Suprapubic skin (tissue), 4 donors: ENCODE measurements around the gene PTPRM. TPM values are rescaled to one million over a fixed set of nuclear protein-coding genes. Genes with fewer than 3 reads are reported as not detected.

ENCODE experiments used
- DNase-seq, 2 donors: peaks; one replicate each; pipeline ENCODE4 v3.0.0-alpha.2; 2019; ENCODE audit warnings: low spot score in 2 of 2
- H3K27ac ChIP-seq: fragments of 200-600 bp; sonication (generic); one replicate; pipeline ENCODE4 v1.5.1; 2019
- H3K27me3 ChIP-seq: fragments of 200-600 bp; sonication (generic); one replicate; pipeline ENCODE4 v1.5.1; 2019
- H3K36me3 ChIP-seq: fragments of 200-600 bp; sonication (generic); one replicate; pipeline ENCODE4 v1.5.1; 2019
- H3K4me1 ChIP-seq: fragments of 200-600 bp; sonication (generic); one replicate; pipeline ENCODE4 v1.5.1; 2019
- H3K4me3 ChIP-seq: fragments of 200-600 bp; sonication (generic); one replicate; pipeline ENCODE4 v1.5.1; 2019; ENCODE audit warnings: mild to moderate bottlenecking
- H3K9me3 ChIP-seq: fragments of 200-600 bp; sonication (generic); one replicate; pipeline ENCODE4 v1.5.1; 2019
- EP300 ChIP-seq: sonication (generic); formaldehyde crosslinking; IDR thresholded peaks from one replicate; pipeline ENCODE4 v1.6.1; 2017; ENCODE audit warnings: antibody characterized with exemption
- POLR2A ChIP-seq, 2 donors: fragments of 450-650 bp; IDR thresholded peaks; one replicate each; pipeline ENCODE4 v1.6.1; 2017; ENCODE audit warnings: antibody characterized with exemption in 2 of 2, mild to moderate bottlenecking in 2 of 2, moderate library complexity in 2 of 2
- POLR2AphosphoS5 ChIP-seq, 3 donors: sonication (generic); formaldehyde crosslinking; IDR thresholded peaks; one replicate each; pipeline ENCODE4 v1.6.1; 2017; ENCODE audit warnings: antibody characterized with exemption in 3 of 3
- WGBS: methylation state at CpG from one replicate; pipeline ENCODE4 v1.1.5; 2018; 5-methylcytosine and 5-hydroxymethylcytosine counted together
- total RNA-seq, 4 donors: library from RNA; depleted of rRNA; stranded (reverse); fragments of >200 nt; gene quantifications; one replicate each; pipeline ENCODE4 v1.1.0, GENCODE V29; 2016
- TF ChIP-seq, protein P1 (sequence below), 2 donors: fragments of 200-600 bp in 1 of 2; fragments of 450-650 bp in 1 of 2; sonication (generic) in 1 of 2; IDR thresholded peaks; one replicate each; pipeline ENCODE4 v1.5.1; 2016 to 2019; ENCODE audit warnings: antibody characterized with exemption in 2 of 2, mild to moderate bottlenecking in 1 of 2, moderate library complexity in 1 of 2

PTPRM gene
- total RNA-seq, 4 donors from 2014 or later = 19.8 to 73.7 (median 40.0) TPM

DNA sequence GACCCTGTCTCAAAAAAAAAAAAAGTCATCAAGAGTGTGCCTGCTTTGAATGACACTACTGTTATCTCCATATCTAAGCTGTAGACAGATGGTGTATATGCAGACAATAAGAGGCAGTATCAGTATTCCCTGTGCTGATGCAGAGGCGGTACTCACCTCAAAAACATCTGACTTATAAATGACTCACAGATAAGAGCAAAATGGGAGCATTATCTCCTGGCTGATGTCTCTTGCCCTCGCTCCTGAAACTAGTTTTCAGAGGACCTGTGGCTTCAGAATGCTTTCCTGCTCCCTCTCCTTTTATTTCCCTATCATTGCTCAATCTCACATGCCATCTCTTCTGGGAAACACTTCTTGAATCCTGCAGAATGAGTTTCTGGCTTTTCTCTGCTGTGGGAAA, 289.6 kb downstream of the PTPRM start:
- DNase-seq = no peak
- no peak overlapping the region for H3K27ac ChIP-seq

GRCh38 chr18:7857562-7857961, 290.4 kb downstream of the PTPRM start:
- Histone ChIP-seq H3K9me3 (no peaks in the 10 kb centered on the region), H3K4me3 (no peak overlapping the region), H3K4me1 (peaks cover 3% of the 10 kb centered on the region), H3K27ac (no peak overlapping the region), H3K36me3 (no peaks in the 10 kb centered on the region), H3K27me3 (no peaks in the 10 kb centered on the region)
- WGBS = 71% methylated on average over 1 of the region's 1 CpG
- DNase-seq = no peak
- TF ChIP-seq POLR2A (IDR thresholded peaks at IDR 0.05) (no peak), EP300 (no peak), POLR2AphosphoS5 (IDR thresholded peaks at IDR 0.05) (no peak)
- TF ChIP-seq, protein P1, sequence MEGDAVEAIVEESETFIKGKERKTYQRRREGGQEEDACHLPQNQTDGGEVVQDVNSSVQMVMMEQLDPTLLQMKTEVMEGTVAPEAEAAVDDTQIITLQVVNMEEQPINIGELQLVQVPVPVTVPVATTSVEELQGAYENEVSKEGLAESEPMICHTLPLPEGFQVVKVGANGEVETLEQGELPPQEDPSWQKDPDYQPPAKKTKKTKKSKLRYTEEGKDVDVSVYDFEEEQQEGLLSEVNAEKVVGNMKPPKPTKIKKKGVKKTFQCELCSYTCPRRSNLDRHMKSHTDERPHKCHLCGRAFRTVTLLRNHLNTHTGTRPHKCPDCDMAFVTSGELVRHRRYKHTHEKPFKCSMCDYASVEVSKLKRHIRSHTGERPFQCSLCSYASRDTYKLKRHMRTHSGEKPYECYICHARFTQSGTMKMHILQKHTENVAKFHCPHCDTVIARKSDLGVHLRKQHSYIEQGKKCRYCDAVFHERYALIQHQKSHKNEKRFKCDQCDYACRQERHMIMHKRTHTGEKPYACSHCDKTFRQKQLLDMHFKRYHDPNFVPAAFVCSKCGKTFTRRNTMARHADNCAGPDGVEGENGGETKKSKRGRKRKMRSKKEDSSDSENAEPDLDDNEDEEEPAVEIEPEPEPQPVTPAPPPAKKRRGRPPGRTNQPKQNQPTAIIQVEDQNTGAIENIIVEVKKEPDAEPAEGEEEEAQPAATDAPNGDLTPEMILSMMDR (IDR thresholded peaks at IDR 0.05) = no peak

More for the DNA sequence above, 289.6 kb downstream of the PTPRM start:
- TF ChIP-seq POLR2A (IDR thresholded peaks at IDR 0.05) (no peak), POLR2AphosphoS5 (IDR thresholded peaks at IDR 0.05) (no peak), EP300 (no peak)
- TF ChIP-seq, protein P1 (IDR thresholded peaks at IDR 0.05) = no peak
- H3K36me3 ChIP-seq = no peaks in the 10 kb centered on the region
- 89% methylated on average over 2 of the region's 2 CpGs for WGBS
- H3K4me3 ChIP-seq = no peak overlapping the region
- H3K9me3 ChIP-seq = no peaks in the 10 kb centered on the region
- no peaks in the 10 kb centered on the region for H3K27me3 ChIP-seq
- H3K4me1 ChIP-seq = peaks cover 3% of the 10 kb centered on the region

DNA sequence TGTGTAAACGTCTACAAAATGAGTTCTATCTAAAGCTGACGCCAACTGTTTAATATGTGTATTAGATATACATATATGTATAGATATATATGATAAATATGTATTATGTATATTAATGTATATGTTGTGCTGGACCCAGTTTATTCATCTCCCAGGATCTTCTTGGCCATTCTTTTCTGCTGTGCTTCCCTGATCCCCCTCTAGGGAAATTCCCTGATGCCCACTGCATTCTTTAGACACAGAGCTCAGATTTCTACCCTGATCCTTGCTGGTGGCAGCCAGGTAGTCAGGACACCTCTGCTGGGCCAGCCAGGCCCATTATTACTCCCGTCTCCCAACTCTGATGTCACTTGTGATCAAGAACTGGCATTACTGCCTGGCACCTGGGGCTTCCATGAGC, 292.0 kb downstream of the PTPRM start:
- Histone ChIP-seq H3K27me3 (no peaks in the 10 kb centered on the region), H3K4me3 (no peak overlapping the region), H3K9me3 (no peaks in the 10 kb centered on the region), H3K36me3 (no peaks in the 10 kb centered on the region), H3K27ac (no peak overlapping the region), H3K4me1 (peaks cover 3% of the 10 kb centered on the region)
- TF ChIP-seq, protein P1 (IDR thresholded peaks at IDR 0.05) = no peak
- TF ChIP-seq POLR2A (IDR thresholded peaks at IDR 0.05) = no peak
- no peak for TF ChIP-seq EP300
- no peak for TF ChIP-seq POLR2AphosphoS5 (IDR thresholded peaks at IDR 0.05)
- DNase-seq = no peak
- WGBS = 69% methylated on average over 3 of the region's 3 CpGs

DNA sequence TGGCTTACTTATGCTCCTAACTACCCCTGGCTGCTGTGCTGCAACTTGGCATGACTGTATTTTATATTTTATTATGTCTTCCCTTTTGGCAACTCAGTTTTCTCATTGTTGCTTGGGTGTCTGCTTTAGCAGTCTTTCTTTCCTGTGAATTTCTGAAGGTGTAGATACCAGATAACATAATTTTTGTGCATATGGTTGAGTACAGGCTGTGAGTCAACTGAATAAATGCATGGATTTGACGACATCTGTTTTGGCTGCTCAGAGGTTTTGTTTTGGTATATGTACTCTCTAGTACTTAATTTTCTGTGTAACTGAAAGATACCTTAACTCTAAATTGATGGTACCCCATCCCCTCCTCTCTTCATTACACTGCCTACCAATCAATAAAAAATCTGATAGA, 303.1 kb downstream of the PTPRM start:
- Histone ChIP-seq H3K27ac (no peak overlapping the region), H3K9me3 (no peaks in the 10 kb centered on the region), H3K4me3 (no peak overlapping the region), H3K27me3 (no peaks in the 10 kb centered on the region), H3K4me1 (peaks cover 16% of the 10 kb centered on the region), H3K36me3 (no peaks in the 10 kb centered on the region)
- TF ChIP-seq POLR2A (IDR thresholded peaks at IDR 0.05) (no peak), EP300 (no peak), POLR2AphosphoS5 (IDR thresholded peaks at IDR 0.05) (no peak)
- TF ChIP-seq, protein P1 (IDR thresholded peaks at IDR 0.05) = no peak
- DNase-seq = no peak
- 90% methylated on average over 1 of the region's 1 CpG for WGBS

DNA sequence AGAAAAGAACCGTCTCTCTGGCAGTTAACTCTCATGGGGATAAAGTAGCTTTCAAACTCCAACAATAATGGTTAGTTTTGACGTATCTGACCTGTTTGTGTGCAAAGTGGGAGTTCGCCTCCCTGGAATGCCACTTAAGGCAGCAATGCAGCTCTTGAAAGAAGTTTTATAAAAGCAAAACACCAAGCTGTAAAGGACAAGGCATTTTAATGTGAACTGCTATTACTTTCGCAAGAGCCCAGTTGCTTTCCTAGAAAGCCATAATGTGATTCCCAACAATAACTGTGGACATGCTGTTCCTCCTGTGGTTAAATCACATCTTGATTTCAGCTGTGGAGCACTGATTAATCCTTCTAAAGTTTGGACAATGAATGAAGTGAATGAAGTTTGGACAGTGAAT, 303.7 kb downstream of the PTPRM start:
- no peak overlapping the region for H3K27ac ChIP-seq
- TF ChIP-seq, protein P1 (IDR thresholded peaks at IDR 0.05) = no peak
- TF ChIP-seq POLR2AphosphoS5 (IDR thresholded peaks at IDR 0.05) (no peak), EP300 (no peak), POLR2A (IDR thresholded peaks at IDR 0.05) (no peak)
- DNase-seq = no peak
- 76% methylated on average over 4 of the region's 4 CpGs for WGBS
- H3K9me3 ChIP-seq = no peaks in the 10 kb centered on the region
- no peaks in the 10 kb centered on the region for H3K36me3 ChIP-seq
- no peaks in the 10 kb centered on the region for H3K27me3 ChIP-seq
- H3K4me1 ChIP-seq = peaks cover 16% of the 10 kb centered on the region
- no peak overlapping the region for H3K4me3 ChIP-seq
